Measurements from ENCODE around the gene C19orf12. TPM values are rescaled to one million over a fixed set of nuclear protein-coding genes. Genes with fewer than 3 reads are reported as not detected.

C19orf12 gene
- total RNA-seq, 1 experiment from 2014 or later = 17.5 TPM

DNA sequence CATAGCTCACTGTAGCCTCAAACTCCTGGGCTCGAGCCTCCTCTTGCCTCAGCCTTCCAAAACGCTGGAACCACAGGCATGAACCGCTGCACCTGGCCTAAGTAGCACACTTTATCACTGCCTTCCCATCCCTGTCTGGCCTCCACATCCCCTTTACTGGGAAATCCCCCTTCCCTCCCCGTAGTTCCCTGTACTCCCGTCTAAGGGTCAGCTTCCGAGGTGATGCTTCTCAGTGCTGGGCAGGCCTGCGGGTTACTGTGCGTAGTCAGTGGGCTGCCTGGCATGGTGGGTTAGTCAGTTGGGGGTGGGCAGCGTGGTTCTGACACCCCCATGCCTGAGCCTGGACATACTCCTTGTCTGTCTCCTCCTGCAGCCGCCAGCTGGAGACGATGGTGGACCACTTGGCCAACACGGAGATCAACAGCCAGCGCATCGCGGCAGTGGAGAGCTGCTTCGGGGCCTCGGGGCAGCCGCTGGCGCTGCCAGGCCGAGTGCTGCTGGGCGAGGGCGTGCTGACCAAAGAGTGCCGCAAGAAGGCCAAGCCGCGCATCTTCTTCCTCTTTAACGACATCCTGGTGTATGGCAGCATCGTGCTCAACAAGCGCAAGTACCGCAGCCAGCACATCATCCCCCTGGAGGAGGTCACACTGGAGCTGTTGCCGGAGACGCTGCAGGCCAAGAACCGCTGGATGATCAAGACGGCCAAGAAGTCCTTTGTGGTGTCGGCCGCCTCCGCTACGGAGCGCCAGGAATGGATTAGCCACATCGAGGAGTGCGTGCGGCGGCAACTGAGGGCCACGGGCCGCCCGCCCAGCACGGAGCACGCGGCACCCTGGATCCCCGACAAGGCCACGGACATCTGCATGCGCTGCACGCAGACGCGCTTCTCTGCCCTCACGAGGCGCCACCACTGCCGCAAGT is 41.4 kb downstream of the C19orf12 start:
- Histone ChIP-seq H2BK120ac (ENCODE audit: low read depth, low read length, poor library complexity, severe bottlenecking) (no peak overlapping the region), H3K4ac (ENCODE audit: low read depth, low read length) (no peak overlapping the region), H2BK5ac (ENCODE audit: insufficient read length, low read length) (no peak overlapping the region), H4K5ac (ENCODE audit: insufficient read length, low read depth, low read length) (no peak overlapping the region), H2BK12ac (ENCODE audit: insufficient read length, low read depth, low read length) (no peak overlapping the region), H4K91ac (ENCODE audit: insufficient read length, low read depth, low read length) (no peak overlapping the region), H3T11ph (ENCODE audit: low read length) (no peak overlapping the region), H2BK20ac (ENCODE audit: low read depth, low read length, poor library complexity, severe bottlenecking) (no peak overlapping the region), H3K27me3 (ENCODE audit: insufficient read depth, low read length) (no peaks in the 10 kb centered on the region), H4K20me1 (ENCODE audit: control insufficient read depth, insufficient read depth, insufficient read length) (no peaks in the 10 kb centered on the region), H2AFZ (ENCODE audit: low read length) (no peak overlapping the region), H3K23me2 (ENCODE audit: insufficient read length, low read depth, low read length, poor library complexity, severe bottlenecking) (no peaks in the 10 kb centered on the region), H3K56ac (ENCODE audit: insufficient read length, low read depth, low read length) (no peak overlapping the region), H3K23ac (ENCODE audit: insufficient read length, low read depth, low read length) (no peak overlapping the region), H3K9ac (ENCODE audit: extremely low read depth, insufficient read length, low read length) (no peak overlapping the region), H4K8ac (replicated peaks; ENCODE audit: insufficient read length, low read depth, low read length) (no peak overlapping the region), H3K18ac (ENCODE audit: insufficient read length, low read depth, low read length) (no peak overlapping the region), H3K79me1 (ENCODE audit: insufficient read depth, low read depth, low read length, poor library complexity, severe bottlenecking) (peaks cover 3% of the 10 kb centered on the region), H3K4me1 (ENCODE audit: insufficient read depth, low read length) (no peaks in the 10 kb centered on the region), H3K14ac (ENCODE audit: insufficient read depth, low read length) (no peak overlapping the region), H3K79me2 (ENCODE audit: insufficient read depth, low read length) (0 out of 2 replicates have a peak, but pooled peaks cover 2% of the 10 kb centered on the region), H3K4me2 (ENCODE audit: insufficient read depth, insufficient read length, low read length) (no peak overlapping the region), H2BK15ac (ENCODE audit: low read depth, low read length) (no peak overlapping the region), H3K27ac (ENCODE audit: insufficient read length, low read depth, low read length) (no peak overlapping the region), H3K9me3 (ENCODE audit: control insufficient read depth, low read depth, low read length) (no peaks in the 10 kb centered on the region), H2AK5ac (ENCODE audit: insufficient read length, low read length) (no peak overlapping the region)
- TF ChIP-seq, protein P1, sequence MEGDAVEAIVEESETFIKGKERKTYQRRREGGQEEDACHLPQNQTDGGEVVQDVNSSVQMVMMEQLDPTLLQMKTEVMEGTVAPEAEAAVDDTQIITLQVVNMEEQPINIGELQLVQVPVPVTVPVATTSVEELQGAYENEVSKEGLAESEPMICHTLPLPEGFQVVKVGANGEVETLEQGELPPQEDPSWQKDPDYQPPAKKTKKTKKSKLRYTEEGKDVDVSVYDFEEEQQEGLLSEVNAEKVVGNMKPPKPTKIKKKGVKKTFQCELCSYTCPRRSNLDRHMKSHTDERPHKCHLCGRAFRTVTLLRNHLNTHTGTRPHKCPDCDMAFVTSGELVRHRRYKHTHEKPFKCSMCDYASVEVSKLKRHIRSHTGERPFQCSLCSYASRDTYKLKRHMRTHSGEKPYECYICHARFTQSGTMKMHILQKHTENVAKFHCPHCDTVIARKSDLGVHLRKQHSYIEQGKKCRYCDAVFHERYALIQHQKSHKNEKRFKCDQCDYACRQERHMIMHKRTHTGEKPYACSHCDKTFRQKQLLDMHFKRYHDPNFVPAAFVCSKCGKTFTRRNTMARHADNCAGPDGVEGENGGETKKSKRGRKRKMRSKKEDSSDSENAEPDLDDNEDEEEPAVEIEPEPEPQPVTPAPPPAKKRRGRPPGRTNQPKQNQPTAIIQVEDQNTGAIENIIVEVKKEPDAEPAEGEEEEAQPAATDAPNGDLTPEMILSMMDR (conservative IDR thresholded peaks at IDR 0.05) = no peak
- H3K4me3 Mint-ChIP-seq = no peak overlapping the region
- H3K36me3 Mint-ChIP-seq (ENCODE audit: insufficient read depth in 1 of 3, low read depth in 3 of 3) = peaks cover 0 to 12% (median 4%) of the 10 kb centered on the region in 3 experiments; a peak in 5 of 7 replicates
- H3K27ac Mint-ChIP-seq = no peak overlapping the region; a peak in 1 of 7 replicates
- DNase-seq = no peak
- no peaks in the 10 kb centered on the region for H3K9me3 Mint-ChIP-seq
- no CpG with 5 or more reads among the region's 57 CpGs for WGBS (ENCODE audit: extremely low coverage, insufficient read length, low lambda C conversion rate)
- peaks cover 1% of the 10 kb centered on the region for H3K27me3 Mint-ChIP-seq (ENCODE audit: low read depth)
- 0 out of 4 replicates have a peak, but pooled peaks cover 0 to 2% of the 10 kb centered on the region in 2 experiments for H3K4me1 Mint-ChIP-seq
